ENCODE results near the gene LIMS1.

- TF ChIP-seq, protein P1, sequence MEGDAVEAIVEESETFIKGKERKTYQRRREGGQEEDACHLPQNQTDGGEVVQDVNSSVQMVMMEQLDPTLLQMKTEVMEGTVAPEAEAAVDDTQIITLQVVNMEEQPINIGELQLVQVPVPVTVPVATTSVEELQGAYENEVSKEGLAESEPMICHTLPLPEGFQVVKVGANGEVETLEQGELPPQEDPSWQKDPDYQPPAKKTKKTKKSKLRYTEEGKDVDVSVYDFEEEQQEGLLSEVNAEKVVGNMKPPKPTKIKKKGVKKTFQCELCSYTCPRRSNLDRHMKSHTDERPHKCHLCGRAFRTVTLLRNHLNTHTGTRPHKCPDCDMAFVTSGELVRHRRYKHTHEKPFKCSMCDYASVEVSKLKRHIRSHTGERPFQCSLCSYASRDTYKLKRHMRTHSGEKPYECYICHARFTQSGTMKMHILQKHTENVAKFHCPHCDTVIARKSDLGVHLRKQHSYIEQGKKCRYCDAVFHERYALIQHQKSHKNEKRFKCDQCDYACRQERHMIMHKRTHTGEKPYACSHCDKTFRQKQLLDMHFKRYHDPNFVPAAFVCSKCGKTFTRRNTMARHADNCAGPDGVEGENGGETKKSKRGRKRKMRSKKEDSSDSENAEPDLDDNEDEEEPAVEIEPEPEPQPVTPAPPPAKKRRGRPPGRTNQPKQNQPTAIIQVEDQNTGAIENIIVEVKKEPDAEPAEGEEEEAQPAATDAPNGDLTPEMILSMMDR (IDR thresholded peaks at IDR 0.05; ENCODE audit: low read depth, low read length), result no peak
- TF ChIP-seq EZH2phosphoT487 (IDR thresholded peaks at IDR 0.05; ENCODE audit: low read depth), result no peak
These were observed 79.8 kb downstream of the LIMS1 start for GRCh38 chr2:108614043-108614545.
